ENCODE measurements around the gene SPNS1.

Gene SPNS1

GRCh38 chr16:29029168-29029994 lies 54.8 kb downstream of the SPNS1 start:
- DNase-seq (ENCODE audit: low read depth in 3 of 3), result peak; percentile 75 to 92 (median 81)

- no peak for DNase-seq (ENCODE audit: low read depth in 3 of 3)
These were observed 55.7 kb downstream of the SPNS1 start for GRCh38 chr16:29030086-29030840.
